ENCODE results near the gene CIDEB. TPM values are rescaled to one million over a fixed set of nuclear protein-coding genes. Genes with fewer than 3 reads are reported as not detected.
"Not testable (repeated sequence)": the region's sequence is repeated elsewhere in the genome, so short reads cannot be mapped to it uniquely, and the experiment has no call there.

The CIDEB gene
- total and polyA plus RNA-seq, 2 of the 8 experiments (the other 6 are each of a cell fraction or from before 2014, with no cell fraction given), result 0.11 TPM; not detected in 1

DNA sequence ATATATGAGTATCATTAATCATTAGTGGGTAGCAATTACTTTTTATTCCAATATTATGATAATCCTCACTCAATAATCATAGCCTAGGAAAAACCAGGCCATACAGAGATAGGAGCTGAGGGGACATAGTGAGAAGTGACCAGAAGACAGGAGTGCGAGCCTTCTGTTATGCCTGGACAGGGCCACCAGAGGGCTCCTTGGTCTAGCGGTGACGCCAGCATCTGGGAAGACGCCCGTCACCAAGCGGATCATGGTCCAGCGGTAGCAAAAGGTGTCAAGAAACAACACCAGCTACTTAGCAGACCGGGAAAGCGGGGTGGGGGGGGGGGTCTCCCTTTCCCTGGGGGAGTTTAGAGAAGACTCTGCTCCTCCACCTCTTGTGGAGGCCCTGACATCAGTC, 20.1 kb upstream of the CIDEB start:
- not testable (repeated sequence) for H3K18ac ChIP-seq (ENCODE audit: extremely low read depth, low read length); H3K9ac ChIP-seq (replicated peaks in 1 of 4; ENCODE audit: extremely low read depth in 1 of 4, low read depth in 3 of 4, low read length in 3 of 4); H3K4ac ChIP-seq (replicated peaks; ENCODE audit: insufficient read length, low read depth, low read length); H2AFZ ChIP-seq (ENCODE audit: low read length); H2AK5ac ChIP-seq (ENCODE audit: low read depth, low read length); H3K79me1 ChIP-seq (ENCODE audit: low read depth, low read length); H3K36me3 ChIP-seq (ENCODE audit: control insufficient read depth in 2 of 4, insufficient read depth in 4 of 4, low read length in 3 of 4); H4K5ac ChIP-seq (ENCODE audit: insufficient read length, low read depth, low read length); H3K56ac ChIP-seq (replicated peaks; ENCODE audit: insufficient read length, low read depth, low read length); H2BK20ac ChIP-seq (ENCODE audit: low read length); H3K4me3 ChIP-seq (ENCODE audit: extremely low read depth in 1 of 4, insufficient read depth in 2 of 4, low read depth in 3 of 4, low read length in 4 of 4); H3K14ac ChIP-seq (ENCODE audit: insufficient read length); H3K4me1 ChIP-seq (replicated peaks in 1 of 4; ENCODE audit: control insufficient read depth in 3 of 4, insufficient read depth in 4 of 4, low read length in 3 of 4); H2BK120ac ChIP-seq (replicated peaks; ENCODE audit: low read depth, low read length); H4K91ac ChIP-seq (replicated peaks; ENCODE audit: insufficient read length, low read length); H3K9me3 ChIP-seq (ENCODE audit: insufficient read depth in 2 of 2, low read depth in 1 of 2, low read length in 1 of 2); H4K8ac ChIP-seq (ENCODE audit: extremely low read depth, insufficient read depth, low read length); H2BK12ac ChIP-seq (ENCODE audit: low read depth, low read length); H2BK5ac ChIP-seq (ENCODE audit: low read depth, low read length); H3K4me2 ChIP-seq (ENCODE audit: insufficient read depth in 1 of 2, low read depth in 2 of 2, low read length in 2 of 2); FAIRE-seq; H3K79me2 ChIP-seq (ENCODE audit: control insufficient read depth in 1 of 2, insufficient read depth in 2 of 2, low read length in 2 of 2); H3K27ac ChIP-seq (ENCODE audit: low read depth, low read length); H3K23ac ChIP-seq (ENCODE audit: insufficient read length); H3K23me2 ChIP-seq (ENCODE audit: low read depth, low read length); H2BK15ac ChIP-seq (ENCODE audit: low read length); H4K20me1 ChIP-seq (replicated peaks in 1 of 2; ENCODE audit: control insufficient read depth in 1 of 2, insufficient read depth in 2 of 2, low read length in 2 of 2)
- DNase-seq (ENCODE audit: low read depth in 1 of 2, low spot score in 2 of 2), result peak in 1 of 2 experiments; percentile 54
- WGBS, 2 experiments (ENCODE audit: extremely low coverage in 1 of 2, insufficient coverage in 1 of 2, insufficient read length in 1 of 2, insufficient replicate concordance in 2 of 2, low coverage in 1 of 2, low lambda C conversion rate in 2 of 2, missing lambda C conversion rate in 1 of 2), result 12% methylated on average over 7 of the region's 9 CpGs; no CpG with 5 or more reads in 1 of the 2 experiments
- ChIA-PET CTCF (ENCODE audit: partially characterized antibody) (interaction anchor here (1.0 to 27.8 kb wide), 13 partner anchors 13 to 100 kb away, joined by 3 to 664 read pairs (median 4); partner anchors contain the start of genes CBLN3, CIDEB, KHNYN and LTB4R), POLR2A (ENCODE audit: partially characterized antibody) (interaction anchor here (1.4 kb wide), 1 partner anchor 11 kb away, joined by 3 read pairs; no protein-coding TSS in a partner anchor)
- H3K27me3 ChIP-seq (replicated peaks in 1 of 4; ENCODE audit: control insufficient read depth in 3 of 4, extremely low read depth in 1 of 4, insufficient read depth in 3 of 4, low read length in 3 of 4), result peaks cover 2 to 46% (median 16%) of the 10 kb centered on the region in 4 experiments; a peak in 6 of 7 replicates
- TF ChIP-seq, protein P1, sequence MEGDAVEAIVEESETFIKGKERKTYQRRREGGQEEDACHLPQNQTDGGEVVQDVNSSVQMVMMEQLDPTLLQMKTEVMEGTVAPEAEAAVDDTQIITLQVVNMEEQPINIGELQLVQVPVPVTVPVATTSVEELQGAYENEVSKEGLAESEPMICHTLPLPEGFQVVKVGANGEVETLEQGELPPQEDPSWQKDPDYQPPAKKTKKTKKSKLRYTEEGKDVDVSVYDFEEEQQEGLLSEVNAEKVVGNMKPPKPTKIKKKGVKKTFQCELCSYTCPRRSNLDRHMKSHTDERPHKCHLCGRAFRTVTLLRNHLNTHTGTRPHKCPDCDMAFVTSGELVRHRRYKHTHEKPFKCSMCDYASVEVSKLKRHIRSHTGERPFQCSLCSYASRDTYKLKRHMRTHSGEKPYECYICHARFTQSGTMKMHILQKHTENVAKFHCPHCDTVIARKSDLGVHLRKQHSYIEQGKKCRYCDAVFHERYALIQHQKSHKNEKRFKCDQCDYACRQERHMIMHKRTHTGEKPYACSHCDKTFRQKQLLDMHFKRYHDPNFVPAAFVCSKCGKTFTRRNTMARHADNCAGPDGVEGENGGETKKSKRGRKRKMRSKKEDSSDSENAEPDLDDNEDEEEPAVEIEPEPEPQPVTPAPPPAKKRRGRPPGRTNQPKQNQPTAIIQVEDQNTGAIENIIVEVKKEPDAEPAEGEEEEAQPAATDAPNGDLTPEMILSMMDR (IDR thresholded peaks at IDR 0.05; ENCODE audit: control extremely low read depth in 1 of 3, insufficient read depth in 1 of 3, low read depth in 1 of 3, low read length in 3 of 3), result peak in 2 of 3 experiments; percentile 16 to 25; a peak in 2 of 4 replicates
- peak; percentile 21 to 28; a peak in 3 of 4 replicates for TF ChIP-seq RAD21 (IDR thresholded peaks at IDR 0.05 in 1 of 2, conservative IDR thresholded peaks at IDR 0.05 in 1 of 2; ENCODE audit: low read depth in 2 of 2, low read length in 2 of 2)
